Lung (tissue), 16 donors: Measurements from ENCODE around the gene RILP. TPM values are rescaled to one million over a fixed set of nuclear protein-coding genes. Genes with fewer than 3 reads are reported as not detected.

Experiments used
- ATAC-seq: fragments of 200-7000 bp; cut with Tn5 transposase; one replicate; pipeline ENCODE4 v1.9.1; 2020; ENCODE audit warnings: moderate number of reproducible peaks; ENCODE audit not compliant: insufficient read depth, low FRiP score
- DNase-seq, 3 donors: peaks; one replicate each; pipeline ENCODE4 v3.0.0-alpha.2; 2013 to 2017
- H3K27ac ChIP-seq, 2 donors: one replicate each; pipeline ENCODE4 v1.5.1; 2013; ENCODE audit warnings: mild to moderate bottlenecking in 2 of 2, moderate library complexity in 2 of 2, control low read depth in 1 of 2, inconsistent platforms in 1 of 2, low read depth in 1 of 2, low read length in 1 of 2
- H3K27me3 ChIP-seq, 3 donors: one replicate each; pipeline ENCODE4 v1.5.1; 2013; ENCODE audit warnings: low read length in 2 of 3; ENCODE audit not compliant: control insufficient read depth in 3 of 3, insufficient read depth in 3 of 3
- H3K36me3 ChIP-seq, 4 donors: one replicate each; pipeline ENCODE4 v1.5.1; 2013; ENCODE audit warnings: low read length in 4 of 4, mild to moderate bottlenecking in 1 of 4, moderate library complexity in 1 of 4; ENCODE audit not compliant: control insufficient read depth in 4 of 4, insufficient read depth in 4 of 4
- H3K4me1 ChIP-seq, 5 donors: one replicate each; pipeline ENCODE4 v1.5.1; 2013; ENCODE audit warnings: low read length in 5 of 5, mild to moderate bottlenecking in 2 of 5, moderate library complexity in 1 of 5; ENCODE audit not compliant: control insufficient read depth in 5 of 5, insufficient read depth in 5 of 5
- H3K4me3 ChIP-seq: one replicate; pipeline ENCODE4 v1.5.1; 2013; ENCODE audit warnings: mild to moderate bottlenecking, control low read depth, moderate library complexity
- H3K9ac ChIP-seq, 2 donors: one replicate each; pipeline ENCODE4 v1.5.1; 2013; ENCODE audit warnings: low read length in 2 of 2, control low read depth in 1 of 2; ENCODE audit not compliant: insufficient read depth in 1 of 2
- H3K9me3 ChIP-seq, 4 donors: one replicate each; pipeline ENCODE4 v1.5.1; 2013; ENCODE audit warnings: low read length in 3 of 4, mild to moderate bottlenecking in 1 of 4, moderate library complexity in 1 of 4; ENCODE audit not compliant: control insufficient read depth in 4 of 4, insufficient read depth in 3 of 4
- CTCF ChIP-seq: IDR thresholded peaks from 2 replicates; pipeline ENCODE4 v1.5.1; 2012; ENCODE audit warnings: mild to moderate bottlenecking; ENCODE audit errors: control extremely low read depth, extremely low read depth
- whole genome bisulfite sequencing, 2 donors: extraction: QIAGEN DNeasy Blood & Tissue Kit; methylation state at CpG; one replicate each; pipeline ENCODE4 v1.1.7; 2013; 5-methylcytosine and 5-hydroxymethylcytosine counted together
- long read RNA-seq, 5 donors: transcript quantifications; one replicate each; lab custom pipeline, GENCODE V29; 2026
- polyA plus RNA-seq, 2 donors: library from polyadenylated mRNA; stranded (reverse); fragments of 200-250 nt; gene quantifications; one replicate each; pipeline ENCODE4 v1.2.1, GENCODE V29; 2013
- total RNA-seq, 2 donors: library from RNA; depleted of rRNA in 1 of 2; stranded (reverse); fragments of >200 nt in 1 of 2; gene quantifications; one replicate each; pipeline ENCODE4 v1.2.1, GENCODE V29; 2014 to 2021
- donor health status: control.
- donor health status: control.
- donor health status: Bipolar disorder and iron deficiency.
- donor health status: healthy.
- donor health status: DM: yes; HTN: yes; CAD: no.

The RILP gene, protein sequence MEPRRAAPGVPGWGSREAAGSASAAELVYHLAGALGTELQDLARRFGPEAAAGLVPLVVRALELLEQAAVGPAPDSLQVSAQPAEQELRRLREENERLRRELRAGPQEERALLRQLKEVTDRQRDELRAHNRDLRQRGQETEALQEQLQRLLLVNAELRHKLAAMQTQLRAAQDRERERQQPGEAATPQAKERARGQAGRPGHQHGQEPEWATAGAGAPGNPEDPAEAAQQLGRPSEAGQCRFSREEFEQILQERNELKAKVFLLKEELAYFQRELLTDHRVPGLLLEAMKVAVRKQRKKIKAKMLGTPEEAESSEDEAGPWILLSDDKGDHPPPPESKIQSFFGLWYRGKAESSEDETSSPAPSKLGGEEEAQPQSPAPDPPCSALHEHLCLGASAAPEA
- 10 to 100 TPM; 25.0 to 46.3 TPM for total RNA-seq
- polyA plus RNA-seq, result 10 to 100 TPM; 23.1 to 39.8 TPM
- long read RNA-seq, donor 1, result 0 reads
- long read RNA-seq, donor 2, result 0 reads
- long read RNA-seq, donor 3, partial matches to known transcripts, result 0 of 1 reads
- long read RNA-seq, donor 3, other reads (novel, unspliced or antisense), result 0 of 1 reads
- long read RNA-seq, donor 4, result 0 reads
- long read RNA-seq, donor 5, partial matches to known transcripts, result 6 of 6 reads
- long read RNA-seq, donor 5, other reads (novel, unspliced or antisense), result 0 of 6 reads

DNA sequence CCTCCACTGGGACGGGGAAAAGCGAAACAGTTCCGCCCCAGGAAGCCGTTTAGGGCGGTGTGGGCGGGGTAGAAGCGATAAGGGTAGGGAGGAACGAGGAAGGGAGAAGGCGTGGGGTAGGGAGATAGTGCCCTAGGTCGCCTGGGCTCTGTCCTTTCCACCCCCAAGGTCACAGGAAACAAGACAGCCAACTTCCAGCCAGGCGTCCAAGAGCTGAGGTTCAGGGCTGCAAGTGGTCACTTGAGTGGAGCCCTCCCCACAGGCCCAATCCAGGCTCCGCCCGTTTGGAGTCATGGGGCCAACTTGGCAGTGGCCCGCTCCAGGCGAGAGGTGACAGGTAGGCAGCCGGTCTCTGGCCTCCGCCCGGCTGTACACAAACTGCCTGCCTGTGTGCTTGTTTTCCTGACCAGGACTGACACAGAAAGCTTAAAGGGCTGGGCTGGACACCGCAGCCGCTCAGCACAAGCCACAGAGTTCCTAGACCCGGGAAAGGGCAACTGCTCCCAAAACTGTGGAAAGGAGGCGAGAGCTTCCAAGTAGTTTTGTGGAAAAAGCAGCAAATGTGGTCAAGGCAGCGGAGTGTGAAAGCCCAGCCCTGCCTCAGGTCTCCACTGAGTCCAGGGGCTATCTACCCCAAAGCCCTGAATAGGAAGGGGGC is at the start of gene RILP:
Gene RILP (minus strand): TSS at position 23 of the 658 bp plus-strand sequence. CDS start 62 bp downstream, outside the sequence.
- Histone ChIP-seq H3K4me3 (peak within 1 kb of the TSS; percentile 56), H3K9me3 (no peaks in the 10 kb centered on the region), H3K27me3 (no peaks in the 10 kb centered on the region), H3K4me1 (peaks cover 3 to 24% (median 20%) of the 10 kb centered on the region in 5 donors), H3K27ac (peak within 1 kb of the TSS; percentile 98 to 99), H3K36me3 (peaks cover 27 to 45% (median 42%) of the 10 kb centered on the region in 4 donors), H3K9ac (peak within 1 kb of the TSS in 1 of 2 donors; percentile 32)
- TF ChIP-seq CTCF, result no peak
- WGBS, 2 donors, result 20 to 32% methylated on average over 22 to 23 of the region's 23 CpGs
- ATAC-seq (peak; percentile 53), DNase-seq (peak; percentile 34 to 38 (median 36))

GRCh38 chr17:1697681-1698080 is 48.0 kb upstream of the RILP start:
- Histone ChIP-seq H3K27me3 (no peaks in the 10 kb centered on the region), H3K4me3 (no peak overlapping the region), H3K9ac (no peak overlapping the region), H3K27ac (peak overlapping the region in 1 of 2 donors; percentile 68), H3K4me1 (no peaks in the 10 kb centered on the region), H3K9me3 (no peaks in the 10 kb centered on the region), H3K36me3 (no peaks in the 10 kb centered on the region)
- DNase-seq, result peak; percentile 36 to 61 (median 60)
- 30 to 42% methylated on average over 5 of the region's 5 CpGs for WGBS, 2 donors
- TF ChIP-seq CTCF, result no peak
- ATAC-seq, result peak; percentile 62

- H3K27ac ChIP-seq, result no peak overlapping the region
- no peaks in the 10 kb centered on the region for H3K9me3 ChIP-seq
- no peaks in the 10 kb centered on the region for H3K36me3 ChIP-seq
- ATAC-seq, result no peak
- no peak overlapping the region for H3K4me3 ChIP-seq
- H3K4me1 ChIP-seq, result no peaks in the 10 kb centered on the region
- WGBS, 2 donors, result 89 to 91% methylated on average over 8 of the region's 8 CpGs
- DNase-seq, result no peak
- no peak for TF ChIP-seq CTCF
- H3K27me3 ChIP-seq, result no peaks in the 10 kb centered on the region
- H3K9ac ChIP-seq, result no peak overlapping the region
Measured at GRCh38 chr17:1695365-1695764, 45.7 kb upstream of the RILP start.
